NCI-H128 (cell line): ENCODE data around the gene PDGFD.

Experiments
- DNase-seq: peaks from one replicate; lab custom pipeline; 2025; ENCODE audit not compliant: unreplicated experiment; lab: John Stamatoyannopoulos, UW

The PDGFD gene

DNA sequence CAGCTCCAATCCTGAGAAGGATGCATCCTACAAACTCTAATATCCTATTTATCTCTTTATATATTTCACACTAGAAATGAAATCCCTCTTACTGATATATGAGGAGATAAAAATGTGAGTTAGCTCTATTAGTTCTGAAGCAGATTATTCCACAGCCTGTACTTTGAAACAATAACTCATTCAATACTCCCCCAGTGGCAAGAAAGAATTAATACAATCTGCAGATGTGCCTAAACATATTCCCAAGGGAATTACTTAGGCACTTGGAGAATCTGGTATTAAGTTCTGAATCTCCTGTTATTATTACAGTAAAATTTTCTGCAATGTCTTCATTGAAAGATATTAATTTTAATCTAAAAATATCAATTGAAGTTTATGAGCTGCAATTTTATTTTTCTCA is 68.2 kb downstream of the PDGFD start:
- no peak for DNase-seq

DNA sequence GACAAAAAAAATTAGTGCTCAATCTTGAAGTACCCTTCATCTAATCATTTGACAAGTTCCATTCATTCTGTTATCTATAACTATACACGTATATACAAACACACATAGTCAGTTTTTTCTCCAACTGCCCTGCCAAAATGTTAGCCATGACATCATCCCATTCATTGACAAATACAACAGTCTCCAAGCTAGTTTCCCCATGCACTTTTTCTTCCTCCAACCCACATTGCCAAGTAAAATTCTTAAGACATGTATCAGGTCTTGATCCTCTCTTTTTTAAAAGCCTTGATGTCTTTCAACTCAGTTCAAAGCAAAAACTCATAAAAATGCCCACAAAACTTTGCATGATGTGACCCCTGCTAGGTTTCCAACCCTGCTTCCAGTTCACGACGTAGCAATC is 69.4 kb downstream of the PDGFD start:
- no peak for DNase-seq

GRCh38 chr11:104093426-104094280 is 70.3 kb downstream of the PDGFD start:
- DNase-seq, result no peak

GRCh38 chr11:104092744-104093143 is 71.2 kb downstream of the PDGFD start:
- DNase-seq, result no peak

DNA sequence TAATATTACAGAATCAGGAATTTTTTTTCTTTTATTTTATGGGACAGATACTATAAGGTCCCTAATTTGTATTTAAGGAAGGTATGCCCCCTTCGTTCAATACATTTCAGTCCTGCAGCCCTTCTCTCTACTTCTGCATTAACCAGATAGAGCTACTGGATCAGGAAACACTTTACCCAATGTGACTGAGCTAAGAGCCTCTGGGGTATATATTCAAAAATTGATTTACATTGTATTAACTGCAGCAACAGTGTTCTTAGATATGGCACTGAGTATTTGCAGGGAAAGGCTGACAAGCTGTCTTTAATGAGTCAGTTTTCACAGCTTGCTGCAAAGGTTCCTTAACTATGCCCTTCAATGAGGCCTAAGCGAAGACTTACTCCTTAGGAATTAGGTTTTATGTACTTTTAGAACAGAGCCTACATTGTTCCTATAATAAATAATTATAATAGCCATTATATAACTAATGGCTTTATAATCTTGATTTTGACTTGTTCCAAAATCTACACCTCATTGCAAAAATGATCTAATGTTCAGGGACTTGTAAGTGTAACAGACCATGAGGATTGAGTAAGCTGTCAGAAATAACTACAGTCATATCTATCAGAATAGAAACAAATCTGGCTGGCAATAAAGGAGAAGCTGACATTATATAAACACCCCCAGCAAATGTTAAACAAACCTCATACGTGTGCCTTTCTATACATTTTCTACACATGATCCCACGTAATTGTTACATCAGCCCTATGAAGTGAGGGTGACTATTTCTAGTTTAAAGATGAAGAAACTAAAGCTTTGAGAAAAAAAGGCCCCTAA is 72.5 kb downstream of the PDGFD start:
- no peak for DNase-seq

GRCh38 chr11:104090767-104091166 is 73.2 kb downstream of the PDGFD start:
- DNase-seq, result no peak

- no peak for DNase-seq
Observed at GRCh38 chr11:104089481-104089880, 74.5 kb downstream of the PDGFD start.

GRCh38 chr11:104086621-104087020 is 77.3 kb downstream of the PDGFD start:
- DNase-seq, result no peak

DNA sequence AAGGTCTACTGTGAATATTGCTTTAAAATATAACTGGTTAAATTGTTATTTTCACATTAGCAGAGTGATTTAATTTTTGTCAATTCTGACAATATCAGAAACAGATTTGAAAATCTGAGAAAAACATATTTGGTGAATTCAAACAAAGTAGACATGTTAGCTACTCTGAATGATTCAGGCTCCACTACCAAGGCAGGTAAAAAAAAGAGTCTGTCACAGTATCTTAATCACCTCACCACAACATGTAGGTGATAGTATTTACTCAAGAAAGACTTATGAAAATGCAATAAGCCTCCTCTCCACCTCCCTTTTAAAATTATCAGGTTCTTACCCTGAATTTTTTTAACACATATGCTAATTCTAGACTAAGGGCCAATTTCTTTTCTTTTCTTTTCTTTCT is 85.0 kb downstream of the PDGFD start:
- no peak for DNase-seq

DNA sequence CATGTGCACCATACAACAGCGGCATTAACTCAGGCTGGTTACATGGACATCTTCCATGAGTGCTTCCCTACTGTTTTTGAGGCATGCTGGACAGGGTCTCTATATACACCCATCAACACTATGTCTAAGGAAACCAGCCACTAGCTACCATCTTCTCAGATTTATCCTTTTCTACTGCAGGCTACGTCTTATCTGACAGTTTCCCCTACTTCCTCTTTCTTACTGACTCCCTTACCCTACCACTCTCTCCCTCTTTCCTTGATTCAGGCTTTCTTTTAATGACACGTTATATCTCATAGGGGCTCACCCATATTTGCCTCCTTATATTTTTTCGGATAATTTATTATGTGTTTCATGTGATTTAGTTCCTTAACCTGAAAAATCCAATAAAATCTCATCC is 85.7 kb downstream of the PDGFD start:
- no peak for DNase-seq

DNA sequence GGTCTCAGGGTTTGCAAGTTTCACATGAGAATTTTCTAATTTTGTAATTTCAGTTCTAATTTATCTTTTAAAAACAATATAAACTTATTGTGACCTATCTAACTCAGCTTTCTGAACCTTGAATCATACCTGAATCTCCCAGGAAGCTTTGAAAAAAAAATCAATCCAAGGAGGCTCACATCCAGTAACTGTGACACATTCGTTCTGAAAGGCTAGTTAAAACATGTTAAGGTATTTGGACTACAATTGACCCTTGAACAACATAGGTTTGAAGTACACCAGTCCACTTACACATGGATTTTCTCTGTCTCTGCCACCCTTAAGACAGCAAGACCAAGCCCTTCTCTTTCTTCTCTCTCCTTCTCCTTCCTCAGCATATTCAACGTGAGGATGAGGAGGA is 87.5 kb downstream of the PDGFD start:
- DNase-seq, result no peak

GRCh38 chr11:104075706-104076105 is 88.2 kb downstream of the PDGFD start:
- no peak for DNase-seq

- no peak for DNase-seq
Observed at GRCh38 chr11:104075091-104075490, 88.9 kb downstream of the PDGFD start.

- no peak for DNase-seq
Observed at GRCh38 chr11:104073950-104074705, 89.8 kb downstream of the PDGFD start.

- DNase-seq, result no peak
Observed at GRCh38 chr11:104067534-104067933, 96.4 kb downstream of the PDGFD start.

GRCh38 chr11:104064034-104064630 is 99.8 kb downstream of the PDGFD start:
- no peak for DNase-seq

- DNase-seq, result no peak
Observed at GRCh38 chr11:104061853-104062521, 102.0 kb downstream of the PDGFD start.

GRCh38 chr11:104060820-104061219 is 103.1 kb downstream of the PDGFD start:
- DNase-seq, result no peak

DNA sequence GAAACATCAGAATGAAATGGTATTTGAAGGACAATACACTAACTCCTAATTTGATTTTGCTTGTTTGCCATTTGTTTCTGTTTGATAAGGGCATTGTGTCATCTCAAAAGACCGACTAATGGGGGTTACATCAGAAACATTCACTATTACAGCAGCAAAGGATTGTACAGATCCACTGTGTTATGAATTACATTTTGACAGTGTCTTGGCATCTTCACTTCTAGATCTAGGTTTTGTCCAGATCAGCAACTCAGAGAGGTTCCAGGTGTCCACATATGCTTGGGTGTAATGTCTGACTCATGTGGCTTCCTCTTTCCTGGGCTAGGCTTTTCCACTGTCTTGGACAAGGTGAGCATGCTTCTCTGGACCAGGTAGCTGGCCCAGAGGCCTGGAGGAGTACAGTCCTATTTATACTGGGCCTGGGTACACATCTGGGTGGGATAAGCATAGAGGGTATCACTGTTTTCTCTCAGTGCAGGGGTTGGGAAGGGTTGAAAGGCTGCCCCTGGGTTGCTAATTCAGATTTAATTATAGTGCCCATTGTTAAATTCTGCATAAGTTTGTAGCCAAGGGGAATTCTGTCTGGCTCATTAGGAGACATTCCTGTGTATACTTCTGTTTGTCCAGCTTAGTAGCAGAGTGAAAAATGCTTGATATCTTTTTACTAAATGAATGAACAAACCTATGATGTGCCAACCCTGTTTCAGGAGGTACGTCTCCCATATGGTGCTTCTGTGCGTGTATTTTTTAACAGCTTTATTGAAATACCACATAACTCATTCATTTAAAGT is 103.7 kb downstream of the PDGFD start:
- DNase-seq, result no peak

DNA sequence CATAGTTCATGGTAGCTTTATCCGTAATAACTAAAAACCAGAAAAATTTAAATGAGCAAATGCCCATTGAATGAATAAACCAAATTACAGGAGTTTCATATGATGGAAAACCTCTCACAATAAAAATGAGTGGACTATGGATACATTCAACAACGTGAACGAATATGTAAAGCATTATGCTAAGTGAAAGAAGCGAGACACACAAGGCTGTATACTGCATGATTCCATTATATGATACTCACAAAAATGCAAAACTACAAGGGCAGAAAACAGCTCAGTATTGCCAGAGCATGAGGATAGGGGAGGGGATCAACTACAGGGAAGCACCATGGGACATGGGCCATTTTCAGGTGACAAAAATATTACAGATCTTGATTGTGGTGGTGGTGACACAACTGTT is 105.3 kb downstream of the PDGFD start:
- no peak for DNase-seq
